HEK293 (cell line): Measurements from ENCODE around the gene NAV3.

ENCODE experiments used
- CTCF ChIA-PET: fragments of 350-600 bp; formaldehyde crosslinking; extraction: SDS; loops from one replicate; lab custom pipeline; 2021; ENCODE audit warnings: antibody characterized with exemption; lab: Yijun Ruan, JAX
- POLR2A ChIA-PET: fragments of 300-600 bp; formaldehyde crosslinking; extraction: SDS; loops from one replicate; lab custom pipeline; 2020; ENCODE audit warnings: antibody characterized with exemption, inconsistent platforms; lab: Yijun Ruan, JAX
- H3K27ac ChIP-seq: fragments of 200-500 bp; sonication (Bioruptor generic); 2 replicates; pipeline ENCODE4 v1.5.1; 2014; ENCODE audit warnings: low read depth, low read length, control low read depth, inconsistent platforms; ENCODE audit errors: extremely low read depth
- H3K36me3 ChIP-seq, 2 experiments: fragments of 200-500 bp in 1 of 2; sonication (Bioruptor generic) in 1 of 2; 1 replicate in 1 of 2; 2 replicates in 1 of 2; pipeline ENCODE4 v1.5.1; 2014 to 2017; ENCODE audit warnings: inconsistent platforms in 2 of 2, low read length in 2 of 2; ENCODE audit not compliant: control insufficient read depth in 2 of 2, insufficient read depth in 1 of 2
- H3K4me1 ChIP-seq: fragments of 200-500 bp; sonication (Bioruptor generic); 2 replicates; pipeline ENCODE4 v1.5.1; 2014; ENCODE audit warnings: mild to moderate bottlenecking, low read length, inconsistent platforms; ENCODE audit not compliant: control insufficient read depth, insufficient read depth
- H3K4me3 ChIP-seq: 2 replicates; pipeline ENCODE4 v1.5.1; 2011; ENCODE audit warnings: low read depth, mild to moderate bottlenecking, control low read depth, low read length, moderate library complexity
- H3K9me3 ChIP-seq: fragments of 200-500 bp; sonication (Bioruptor generic); 2 replicates; pipeline ENCODE4 v1.5.1; 2014; ENCODE audit warnings: low read depth, low read length, inconsistent platforms; ENCODE audit not compliant: control insufficient read depth, insufficient read depth
- HOXD13 ChIP-seq: sonication (generic); formaldehyde crosslinking; IDR thresholded peaks from 2 replicates; pipeline ENCODE4 v1.8.0; 2022; ENCODE audit warnings: missing genetic modification reagents, borderline replicate concordance
- INSM2 ChIP-seq: fragments of 450-650 bp; formaldehyde crosslinking; IDR thresholded peaks from 2 replicates; pipeline ENCODE4 v1.5.1; 2016; ENCODE audit warnings: missing biosample characterization, missing genetic modification characterization
- KLF10 ChIP-seq: fragments of 450-650 bp; IDR thresholded peaks from 2 replicates; pipeline ENCODE4 v1.5.1; 2018; ENCODE audit warnings: missing biosample characterization, mild to moderate bottlenecking, missing genetic modification characterization
- KLF16 ChIP-seq: fragments of 450-650 bp; formaldehyde crosslinking; IDR thresholded peaks from 2 replicates; pipeline ENCODE4 v1.5.1; 2017; ENCODE audit warnings: missing biosample characterization, missing genetic modification characterization
- KLF9 ChIP-seq: fragments of 450-650 bp; formaldehyde crosslinking; IDR thresholded peaks from 2 replicates; pipeline ENCODE4 v1.5.1; 2016; ENCODE audit warnings: missing biosample characterization, missing genetic modification characterization, low read depth
- MYNN ChIP-seq: fragments of 450-650 bp; formaldehyde crosslinking; IDR thresholded peaks from 2 replicates; pipeline ENCODE4 v1.5.1; 2016; ENCODE audit warnings: missing biosample characterization, missing genetic modification characterization, borderline replicate concordance
- PBX3 ChIP-seq: sonication (generic); formaldehyde crosslinking; IDR thresholded peaks from 2 replicates; pipeline ENCODE4 v1.8.1; 2022; ENCODE audit warnings: mild to moderate bottlenecking, moderate library complexity, missing genetic modification reagents
- PRDM6 ChIP-seq: fragments of 450-650 bp; formaldehyde crosslinking; IDR thresholded peaks from 2 replicates; pipeline ENCODE4 v1.5.1; 2017; ENCODE audit warnings: missing biosample characterization, missing genetic modification characterization
- REPIN1 ChIP-seq: fragments of 450-650 bp; formaldehyde crosslinking; IDR thresholded peaks from 2 replicates; pipeline ENCODE4 v1.5.1; 2017; ENCODE audit warnings: missing biosample characterization, missing genetic modification characterization, low read depth
- SP7 ChIP-seq: fragments of 450-650 bp; formaldehyde crosslinking; IDR thresholded peaks from 2 replicates; pipeline ENCODE4 v1.5.1; 2016; ENCODE audit warnings: missing biosample characterization, missing genetic modification characterization
- WT1 ChIP-seq: fragments of 450-650 bp; formaldehyde crosslinking; IDR thresholded peaks from 2 replicates; pipeline ENCODE4 v1.5.1; 2016; ENCODE audit warnings: missing biosample characterization, missing genetic modification characterization
- ZFP3 ChIP-seq: fragments of 450-650 bp; formaldehyde crosslinking; IDR thresholded peaks from 2 replicates; pipeline ENCODE4 v1.5.1; 2016; ENCODE audit warnings: low read depth, missing biosample characterization, missing genetic modification characterization
- ZNF169 ChIP-seq: fragments of 450-650 bp; formaldehyde crosslinking; IDR thresholded peaks from 2 replicates; pipeline ENCODE4 v1.5.1; 2016; ENCODE audit warnings: missing biosample characterization, missing genetic modification characterization
- ZNF2 ChIP-seq: fragments of 450-650 bp; formaldehyde crosslinking; IDR thresholded peaks from 2 replicates; pipeline ENCODE4 v1.5.1; 2016; ENCODE audit warnings: missing biosample characterization, missing genetic modification characterization
- ZNF223 ChIP-seq: fragments of 450-650 bp; formaldehyde crosslinking; IDR thresholded peaks from 2 replicates; pipeline ENCODE4 v1.5.1; 2016; ENCODE audit warnings: missing biosample characterization, missing genetic modification characterization
- ZNF280C ChIP-seq: fragments of 450-650 bp; formaldehyde crosslinking; IDR thresholded peaks from 2 replicates; pipeline ENCODE4 v1.5.1; 2016; ENCODE audit warnings: missing biosample characterization, missing genetic modification characterization
- ZNF292 ChIP-seq: fragments of 450-650 bp; formaldehyde crosslinking; IDR thresholded peaks from 2 replicates; pipeline ENCODE4 v1.5.1; 2016; ENCODE audit warnings: low read depth, missing biosample characterization, missing genetic modification characterization, borderline replicate concordance
- ZNF302 ChIP-seq: fragments of 450-650 bp; formaldehyde crosslinking; IDR thresholded peaks from 2 replicates; pipeline ENCODE4 v1.5.1; 2016; ENCODE audit warnings: missing biosample characterization, missing genetic modification characterization, low read depth
- ZNF501 ChIP-seq: fragments of 450-650 bp; formaldehyde crosslinking; IDR thresholded peaks from 2 replicates; pipeline ENCODE4 v1.5.1; 2016; ENCODE audit warnings: missing biosample characterization, missing genetic modification characterization
- ZNF529 ChIP-seq: fragments of 450-650 bp; formaldehyde crosslinking; IDR thresholded peaks from 2 replicates; pipeline ENCODE4 v1.5.1; 2017; ENCODE audit warnings: missing genetic modification characterization, missing biosample characterization; ENCODE audit not compliant: insufficient replicate concordance
- ZNF544 ChIP-seq: fragments of 450-650 bp; formaldehyde crosslinking; IDR thresholded peaks from 2 replicates; pipeline ENCODE4 v1.5.0; 2017; ENCODE audit warnings: missing biosample characterization, missing genetic modification characterization
- ZNF571 ChIP-seq: fragments of 450-650 bp; formaldehyde crosslinking; IDR thresholded peaks from 2 replicates; pipeline ENCODE4 v1.5.0; 2017; ENCODE audit warnings: missing biosample characterization, missing genetic modification characterization
- ZNF580 ChIP-seq: fragments of 450-650 bp; formaldehyde crosslinking; IDR thresholded peaks from 2 replicates; pipeline ENCODE4 v1.5.1; 2016; ENCODE audit warnings: missing biosample characterization, missing genetic modification characterization
- ZNF654 ChIP-seq: fragments of 450-650 bp; formaldehyde crosslinking; IDR thresholded peaks from 2 replicates; pipeline ENCODE4 v1.5.1; 2016; ENCODE audit warnings: low read depth, missing biosample characterization, missing genetic modification characterization
- ZNF701 ChIP-seq: fragments of 450-650 bp; formaldehyde crosslinking; IDR thresholded peaks from 2 replicates; pipeline ENCODE4 v1.5.1; 2016; ENCODE audit warnings: missing biosample characterization, missing genetic modification characterization
- ZNF785 ChIP-seq: fragments of 450-650 bp; formaldehyde crosslinking; IDR thresholded peaks from 2 replicates; pipeline ENCODE4 v1.5.1; 2016; ENCODE audit warnings: missing biosample characterization, missing genetic modification characterization
- ZSCAN30 ChIP-seq: fragments of 450-650 bp; IDR thresholded peaks from 2 replicates; pipeline ENCODE4 v1.5.1; 2018; ENCODE audit warnings: missing biosample characterization, mild to moderate bottlenecking, missing genetic modification characterization, moderate library complexity

NAV3 gene

GRCh38 chr12:77847680-77848431 is 17.2 kb downstream of the NAV3 start:
- peak overlapping the region; percentile 44 for H3K27ac ChIP-seq
- peaks cover 28% of the 10 kb centered on the region for H3K4me1 ChIP-seq
- H3K36me3 ChIP-seq: no peaks in the 10 kb centered on the region
- CTCF ChIA-PET: interaction anchor here (0.6 kb wide), 1 partner anchor 74 kb away, joined by 3 read pairs; no protein-coding TSS in a partner anchor
- H3K4me3 ChIP-seq: no peak overlapping the region
- no peak for TF ChIP-seq ZNF654 (tag by site-specific recombination)
- TF ChIP-seq KLF16 (tag by site-specific recombination): no peak
- TF ChIP-seq KLF10 (tag by site-specific recombination): no peak
- no peak for TF ChIP-seq INSM2 (tag by site-specific recombination)
- TF ChIP-seq ZFP3 (tag by site-specific recombination): no peak
- TF ChIP-seq ZNF544 (tag by site-specific recombination): no peak
- TF ChIP-seq REPIN1: no peak
- no peak for TF ChIP-seq PBX3 (CRISPR knock-in tag)
- TF ChIP-seq ZNF280C (tag by site-specific recombination): no peak
- no peak for TF ChIP-seq MYNN
- no peak for TF ChIP-seq ZNF571 (tag by site-specific recombination)
- TF ChIP-seq ZNF501 (tag by site-specific recombination): no peak
- no peak for TF ChIP-seq ZNF785 (tag by site-specific recombination)
- no peak for TF ChIP-seq ZNF292 (tag by site-specific recombination)
- TF ChIP-seq ZSCAN30 (tag by site-specific recombination): no peak
- no peak for TF ChIP-seq ZNF529 (tag by site-specific recombination)
- POLR2A ChIA-PET: no interaction called here
- no peaks in the 10 kb centered on the region for H3K9me3 ChIP-seq

- Histone ChIP-seq H3K27ac (no peak overlapping the region), H3K4me1 (peaks cover 28% of the 10 kb centered on the region), H3K36me3 (no peaks in the 10 kb centered on the region), H3K9me3 (no peaks in the 10 kb centered on the region), H3K4me3 (no peak overlapping the region)
- ChIA-PET POLR2A (no interaction called here), CTCF (no interaction called here)
- no peak for TF ChIP-seq ZNF169 (tag by site-specific recombination)
- TF ChIP-seq PBX3 (CRISPR knock-in tag): no peak
- TF ChIP-seq KLF10 (tag by site-specific recombination): no peak
- TF ChIP-seq ZNF223 (tag by site-specific recombination): no peak
- no peak for TF ChIP-seq SP7 (tag by site-specific recombination)
- no peak for TF ChIP-seq ZNF302 (tag by site-specific recombination)
- TF ChIP-seq KLF9: no peak
- no peak for TF ChIP-seq ZNF701 (tag by site-specific recombination)
- no peak for TF ChIP-seq ZNF580 (tag by site-specific recombination)
- TF ChIP-seq HOXD13: no peak
- no peak for TF ChIP-seq PRDM6 (tag by site-specific recombination)
- no peak for TF ChIP-seq ZNF2 (tag by site-specific recombination)
- TF ChIP-seq ZNF571 (tag by site-specific recombination): no peak
- TF ChIP-seq WT1 (tag by site-specific recombination): no peak
Observed at GRCh38 chr12:77850129-77850528, 19.4 kb downstream of the NAV3 start.
